ENCODE data around the gene GLT1D1.

- no peak for TF ChIP-seq CTCF (IDR thresholded peaks at IDR 0.05; ENCODE audit: borderline replicate concordance, extremely low read depth, low read length, poor library complexity, severe bottlenecking)
- TF ChIP-seq EZH2 (IDR thresholded peaks at IDR 0.05; ENCODE audit: borderline replicate concordance, low read depth, low read length, severe bottlenecking): no peak
Measured at GRCh38 chr12:128973883-128974681, 120.8 kb downstream of the GLT1D1 start.

All from DND-41 (cell line).